Measurements from ENCODE around the gene MRAP.
"Not testable (repeated sequence)": the region's sequence is repeated elsewhere in the genome, so short reads cannot be mapped to it uniquely, and the experiment has no call there.

The MRAP gene

DNA sequence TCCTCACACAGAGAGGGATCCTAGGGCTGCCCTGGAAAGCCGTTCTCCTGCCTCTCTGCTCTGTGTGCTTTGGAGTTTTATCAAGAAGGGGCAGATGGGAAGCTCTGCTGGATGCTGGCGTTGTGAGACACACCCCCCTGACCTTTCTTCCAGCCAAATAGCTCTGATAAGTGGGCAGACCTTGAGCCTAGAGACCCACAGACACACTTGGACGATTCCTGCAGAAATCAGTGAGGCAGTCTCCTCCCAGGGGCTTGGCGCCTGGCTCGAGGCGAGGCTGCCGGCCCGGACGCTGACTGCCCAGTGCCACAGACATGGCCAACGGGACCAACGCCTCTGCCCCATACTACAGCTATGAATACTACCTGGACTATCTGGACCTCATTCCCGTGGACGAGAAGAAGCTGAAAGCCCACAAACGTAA is at the start of gene MRAP:
Gene MRAP, plus strand, starts transcription at position 198 of the 424 bp plus-strand sequence. Its CDS starts 117 bp downstream, at position 315.
- DNase-seq (ENCODE audit: low read depth in 4 of 4, low spot score in 1 of 4), result no peak

DNA sequence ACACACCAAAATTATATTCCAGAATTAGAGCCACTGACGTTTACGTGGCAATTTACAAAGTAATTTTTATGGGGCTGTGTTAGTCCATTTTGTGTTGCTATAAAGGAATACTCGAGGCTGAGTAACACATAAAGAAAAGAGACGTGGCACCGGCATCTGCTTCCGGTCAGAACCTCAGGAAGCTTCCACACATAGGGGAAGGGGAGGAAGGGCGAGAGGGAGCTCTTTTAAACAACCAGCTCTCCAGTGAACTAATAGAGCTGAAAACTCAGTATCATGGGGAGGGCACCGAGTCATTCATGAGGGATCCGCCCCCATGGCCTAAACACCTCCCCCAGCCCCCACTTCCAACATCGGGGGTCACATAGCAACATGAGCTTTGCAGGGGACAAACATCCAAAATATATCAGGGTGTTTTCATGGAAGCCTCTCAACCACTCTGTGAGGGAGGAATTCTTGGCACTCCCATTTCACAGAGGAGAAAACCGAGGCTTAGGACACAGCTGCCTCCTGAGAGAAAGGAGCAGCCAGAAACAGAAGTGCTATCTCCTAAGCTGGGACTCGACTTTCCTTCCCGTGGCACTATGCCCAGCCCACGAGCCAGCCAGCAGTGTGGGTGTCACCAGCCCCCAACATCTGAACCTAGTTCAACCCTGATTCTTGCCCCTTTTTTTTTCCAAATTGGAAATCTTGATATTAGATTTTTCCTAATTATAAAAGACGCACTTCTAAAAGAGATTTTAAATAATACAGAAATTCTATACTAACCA is 49.0 kb upstream of the MRAP start:
- DNase-seq (ENCODE audit: low read depth in 4 of 4, low spot score in 1 of 4), result no peak

DNA sequence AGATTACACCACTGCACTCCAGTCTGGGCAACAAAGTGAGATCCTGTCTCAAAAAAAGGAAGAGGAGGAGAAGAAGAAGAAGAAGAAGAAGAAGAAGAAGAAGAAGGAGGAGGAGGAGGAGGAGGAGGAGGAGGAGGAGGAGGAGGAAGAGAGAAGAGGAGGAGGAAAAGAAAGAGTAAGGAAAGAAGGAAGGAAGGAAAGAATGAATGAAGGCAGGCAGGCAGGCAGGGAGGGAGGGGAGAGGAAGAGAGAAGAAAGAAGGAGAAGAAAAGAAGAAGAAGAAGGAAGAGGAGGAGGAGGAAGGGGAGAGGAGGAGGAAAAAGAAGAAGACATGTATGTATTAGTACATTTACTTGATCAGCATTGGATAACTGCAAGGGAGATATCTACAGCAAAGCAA is 46.5 kb upstream of the MRAP start:
- no peak for DNase-seq (ENCODE audit: low read depth in 4 of 4, low spot score in 1 of 4)

DNA sequence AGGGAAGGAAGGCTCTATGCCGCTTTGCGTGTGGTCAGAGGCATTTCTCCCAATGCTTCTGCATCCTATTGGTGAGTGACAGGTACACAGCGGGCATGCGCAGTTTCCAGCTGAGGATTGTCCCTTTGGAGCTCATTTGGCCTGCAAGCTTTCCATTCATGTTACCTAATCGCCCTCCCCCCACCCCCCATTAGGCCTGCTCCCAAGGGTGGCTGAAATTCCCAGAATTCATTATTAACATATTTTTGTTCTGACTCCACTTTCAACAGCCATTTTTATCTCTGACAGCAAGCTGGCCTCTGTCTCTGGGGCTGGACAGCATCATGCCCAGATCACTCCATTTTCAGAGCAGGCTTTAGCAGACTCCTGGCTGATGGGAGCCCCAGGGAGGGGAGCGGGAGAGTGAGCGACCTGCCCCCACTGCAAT is 45.4 kb upstream of the MRAP start:
- no peak for DNase-seq (ENCODE audit: low read depth in 4 of 4, low spot score in 1 of 4)

DNA sequence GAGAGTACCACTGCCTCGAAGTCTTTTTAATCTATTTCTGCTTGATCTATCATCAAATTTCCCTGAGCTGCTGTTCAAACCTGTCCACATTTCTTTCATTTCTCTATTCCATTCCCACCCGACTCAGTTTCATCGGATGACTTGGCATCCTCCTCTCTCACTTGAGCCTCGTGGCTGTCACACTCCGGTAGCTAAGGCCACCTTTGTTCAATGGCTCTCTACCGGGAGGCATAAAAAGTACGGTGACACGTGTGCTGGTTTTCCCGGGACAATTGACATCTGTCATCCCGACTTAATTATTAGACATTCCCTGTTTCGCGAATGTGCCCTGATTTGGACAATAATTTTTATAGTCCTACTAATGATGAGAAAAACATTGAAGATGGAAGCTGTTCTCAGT is 42.4 kb upstream of the MRAP start:
- DNase-seq (ENCODE audit: low read depth in 4 of 4, low spot score in 1 of 4), result no peak

DNA sequence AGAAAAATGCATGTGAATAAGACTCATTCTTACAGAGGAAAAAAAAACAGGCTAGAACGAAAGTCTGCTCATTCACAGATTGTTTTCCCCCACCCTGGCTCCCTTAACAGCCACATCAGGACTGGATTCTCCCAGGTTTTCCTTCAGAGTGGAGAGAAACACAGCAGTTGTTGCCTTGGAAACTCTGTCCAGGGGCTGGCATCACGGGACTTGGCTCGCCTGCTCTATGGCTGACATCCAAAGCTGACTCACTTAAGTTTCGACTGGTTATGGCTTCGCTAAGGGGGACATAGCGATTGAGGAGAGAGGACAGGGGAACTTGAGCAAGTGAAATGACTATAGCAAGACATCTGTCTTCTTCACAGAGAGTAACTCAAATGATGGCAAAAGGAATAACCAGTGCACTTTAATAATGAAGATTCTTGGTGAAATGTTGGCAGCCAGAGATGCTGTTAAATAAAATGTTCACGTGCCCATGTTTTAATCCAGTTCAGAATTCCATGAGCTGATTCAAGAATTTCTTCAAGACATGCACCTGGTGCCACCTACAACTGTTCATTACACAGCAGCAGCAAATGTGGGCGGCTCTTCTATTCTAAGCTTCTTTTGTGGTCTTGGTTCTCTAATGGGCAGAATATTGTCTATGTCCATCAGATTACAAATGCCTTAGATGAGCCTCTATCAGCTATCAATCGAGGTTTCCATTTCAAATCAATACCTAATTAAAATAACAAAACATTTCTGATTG is 41.6 kb upstream of the MRAP start:
- DNase-seq (ENCODE audit: low read depth in 4 of 4, low spot score in 1 of 4), result no peak

DNA sequence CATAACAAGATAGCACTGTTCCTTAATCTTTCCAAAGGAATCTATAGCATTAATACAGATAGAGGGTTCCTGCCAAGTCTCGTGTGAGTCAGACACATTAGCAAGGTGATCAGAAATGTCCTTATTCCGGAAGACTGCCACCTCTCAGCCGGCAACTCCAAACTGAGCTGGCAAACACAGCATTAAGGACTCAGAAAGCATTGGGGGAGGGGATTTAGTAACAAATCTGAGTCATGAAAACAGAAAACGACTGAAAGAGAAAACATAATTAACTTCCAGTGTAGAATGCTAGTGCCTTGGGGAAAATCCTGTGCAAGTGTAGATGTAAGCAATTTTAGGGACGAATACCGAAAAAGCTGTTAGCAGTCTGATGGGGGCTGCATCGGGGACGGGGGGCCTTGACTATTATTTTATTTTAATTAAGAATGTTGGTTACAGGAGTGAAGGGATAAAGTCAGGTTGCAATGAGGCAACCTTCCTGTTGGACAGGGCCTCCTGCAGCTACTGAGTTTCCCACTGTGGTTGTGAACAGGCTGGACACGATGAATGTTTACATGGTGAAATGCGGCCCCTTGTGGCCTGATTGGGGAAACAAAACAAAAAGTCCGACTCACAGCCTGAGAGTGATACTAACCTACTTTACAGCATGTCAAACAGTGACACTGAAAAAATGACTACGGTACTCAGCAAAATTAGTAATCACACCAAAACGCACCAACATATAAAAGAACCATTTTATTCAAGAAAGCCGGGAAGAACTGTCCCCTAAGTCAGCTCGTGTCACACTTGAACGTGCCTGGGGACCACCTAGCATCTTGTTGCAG is 40.5 kb upstream of the MRAP start:
- DNase-seq (ENCODE audit: low read depth in 4 of 4, low spot score in 1 of 4), result peak in 1 of 4 experiments; percentile 33

DNA sequence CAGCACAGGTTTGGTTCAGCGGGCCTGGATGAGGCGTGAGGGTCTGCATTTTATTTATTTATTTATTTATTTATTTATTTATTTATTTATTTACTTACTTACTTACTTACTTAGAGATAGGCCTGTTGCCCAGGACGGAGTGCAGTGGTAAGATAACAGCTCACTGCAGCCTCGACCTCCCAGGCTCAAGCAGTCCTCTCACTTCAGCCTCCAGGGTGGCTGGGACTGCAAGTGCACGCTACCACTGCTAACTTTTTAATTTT is 39.9 kb upstream of the MRAP start:
- DNase-seq (ENCODE audit: low read depth in 4 of 4, low spot score in 1 of 4), result not testable (repeated sequence)

DNA sequence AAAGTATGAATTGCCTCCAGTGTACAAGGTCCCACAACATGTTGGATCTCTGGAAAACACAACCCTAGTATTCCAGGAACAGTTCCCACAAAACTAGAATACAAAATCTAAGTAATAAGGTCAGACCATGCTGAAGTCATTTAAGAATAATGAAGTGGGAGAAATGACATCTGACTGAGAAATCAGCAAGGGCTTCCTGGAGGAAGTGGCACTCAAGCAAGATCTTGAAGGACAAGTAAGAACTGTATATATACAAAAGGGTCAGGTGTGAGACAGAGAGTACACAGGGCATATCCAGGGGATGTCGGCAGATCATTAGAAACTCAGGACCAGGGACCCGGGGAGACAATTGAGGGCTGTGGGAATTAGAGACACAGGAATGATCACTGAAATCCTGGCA is 38.5 kb upstream of the MRAP start:
- no peak for DNase-seq (ENCODE audit: low read depth in 4 of 4, low spot score in 1 of 4)

DNA sequence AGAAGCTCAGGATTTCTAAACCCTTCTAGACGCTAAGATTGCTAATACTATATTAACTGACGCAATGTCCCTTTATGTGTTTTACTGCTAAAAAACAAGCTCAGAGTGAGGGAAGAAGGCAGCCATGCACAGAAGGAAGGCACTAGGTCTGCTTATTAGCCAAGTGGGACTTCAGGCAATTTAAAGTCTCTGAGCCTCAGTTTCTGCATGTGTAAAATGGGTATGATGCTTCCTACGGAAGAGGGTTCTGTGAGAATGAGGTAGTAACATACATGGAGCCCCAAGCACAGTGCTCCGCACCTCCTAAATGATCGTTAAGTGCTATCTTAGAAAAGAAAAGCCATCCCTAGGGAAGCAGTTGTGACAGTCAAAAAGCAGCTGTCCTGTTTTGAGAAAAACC is 36.7 kb upstream of the MRAP start:
- no peak for DNase-seq (ENCODE audit: low read depth in 4 of 4, low spot score in 1 of 4)

DNA sequence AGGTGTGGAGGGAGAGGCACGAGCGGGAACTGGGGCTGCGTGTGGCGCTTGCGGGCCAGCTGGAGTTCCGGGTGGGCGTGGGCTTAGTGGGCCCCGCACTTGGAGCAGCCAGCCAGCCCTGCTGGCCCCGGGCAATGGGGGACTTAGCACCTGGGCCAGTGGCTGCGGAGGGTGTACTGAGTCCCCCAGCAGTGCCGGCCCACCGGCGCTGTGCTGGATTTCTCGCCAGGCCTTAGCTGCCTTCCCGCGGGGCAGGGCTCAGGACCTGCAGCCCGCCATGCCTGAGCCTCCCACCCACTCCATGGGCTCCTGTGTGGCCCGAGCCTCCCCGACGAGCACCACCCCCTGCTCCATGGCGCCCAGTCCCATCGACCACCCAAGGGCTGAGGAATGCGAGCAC is 33.3 kb upstream of the MRAP start:
- DNase-seq (ENCODE audit: low read depth in 4 of 4, low spot score in 1 of 4), result not testable (repeated sequence)

DNA sequence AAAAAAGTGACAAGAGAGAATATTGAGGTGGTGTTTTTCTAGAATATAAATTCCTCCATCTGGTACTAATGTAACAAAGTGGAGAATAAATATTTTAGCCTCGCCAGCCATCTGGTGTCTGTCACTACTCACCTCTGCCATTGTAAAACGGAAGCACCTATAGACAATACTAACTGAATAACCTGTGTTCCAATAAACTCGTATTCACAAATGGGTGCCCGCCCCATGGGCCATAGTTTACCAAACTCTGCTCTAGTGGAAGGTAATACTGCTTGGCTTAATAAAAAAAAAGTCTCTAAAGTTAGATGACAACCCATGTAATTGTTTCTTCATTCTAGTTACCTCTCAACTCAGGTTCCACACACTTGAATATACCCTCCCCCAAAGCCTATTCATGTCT is 27.9 kb upstream of the MRAP start:
- no peak for DNase-seq (ENCODE audit: low read depth in 4 of 4, low spot score in 1 of 4)

DNA sequence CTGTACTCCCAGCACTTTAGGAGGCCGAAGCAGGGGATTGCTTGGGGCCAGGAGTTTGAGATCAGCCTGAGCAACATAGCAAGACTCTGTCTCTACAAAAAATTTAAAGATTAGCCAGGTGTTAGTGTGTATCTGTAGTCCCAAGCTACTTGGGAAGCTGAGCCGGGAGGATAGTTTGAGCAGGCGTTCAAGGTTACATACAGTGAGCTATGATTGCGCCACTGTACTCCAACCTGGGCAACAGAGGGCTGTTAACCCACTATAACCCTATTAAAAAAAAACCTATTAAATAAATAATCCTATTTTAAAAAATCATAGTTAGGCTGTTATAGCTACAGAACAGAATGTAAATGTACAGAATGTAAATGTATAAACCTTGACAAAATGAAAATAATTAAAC is 22.0 kb upstream of the MRAP start:
- no peak for DNase-seq (ENCODE audit: low read depth in 4 of 4, low spot score in 1 of 4)

DNA sequence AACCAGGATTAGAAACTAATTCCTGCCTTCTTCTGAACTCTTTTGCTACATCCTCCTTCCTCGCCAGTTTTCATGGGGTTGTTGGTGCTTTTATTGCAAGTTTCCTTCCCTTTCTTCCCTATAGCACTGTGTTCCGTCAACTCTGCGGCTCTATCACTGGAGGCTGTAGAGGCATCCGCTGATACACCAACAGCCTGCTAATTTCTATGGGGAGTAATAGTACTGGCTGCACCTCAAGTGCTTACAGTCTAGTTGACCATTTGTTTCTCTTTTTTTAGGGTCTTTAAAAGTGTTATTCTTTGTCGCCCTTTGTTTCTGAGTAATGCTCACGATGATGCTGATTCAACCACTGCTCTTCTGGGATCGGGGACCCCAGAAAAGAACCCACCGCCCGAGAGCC is 20.6 kb upstream of the MRAP start:
- DNase-seq (ENCODE audit: low read depth in 4 of 4, low spot score in 1 of 4), result no peak

DNA sequence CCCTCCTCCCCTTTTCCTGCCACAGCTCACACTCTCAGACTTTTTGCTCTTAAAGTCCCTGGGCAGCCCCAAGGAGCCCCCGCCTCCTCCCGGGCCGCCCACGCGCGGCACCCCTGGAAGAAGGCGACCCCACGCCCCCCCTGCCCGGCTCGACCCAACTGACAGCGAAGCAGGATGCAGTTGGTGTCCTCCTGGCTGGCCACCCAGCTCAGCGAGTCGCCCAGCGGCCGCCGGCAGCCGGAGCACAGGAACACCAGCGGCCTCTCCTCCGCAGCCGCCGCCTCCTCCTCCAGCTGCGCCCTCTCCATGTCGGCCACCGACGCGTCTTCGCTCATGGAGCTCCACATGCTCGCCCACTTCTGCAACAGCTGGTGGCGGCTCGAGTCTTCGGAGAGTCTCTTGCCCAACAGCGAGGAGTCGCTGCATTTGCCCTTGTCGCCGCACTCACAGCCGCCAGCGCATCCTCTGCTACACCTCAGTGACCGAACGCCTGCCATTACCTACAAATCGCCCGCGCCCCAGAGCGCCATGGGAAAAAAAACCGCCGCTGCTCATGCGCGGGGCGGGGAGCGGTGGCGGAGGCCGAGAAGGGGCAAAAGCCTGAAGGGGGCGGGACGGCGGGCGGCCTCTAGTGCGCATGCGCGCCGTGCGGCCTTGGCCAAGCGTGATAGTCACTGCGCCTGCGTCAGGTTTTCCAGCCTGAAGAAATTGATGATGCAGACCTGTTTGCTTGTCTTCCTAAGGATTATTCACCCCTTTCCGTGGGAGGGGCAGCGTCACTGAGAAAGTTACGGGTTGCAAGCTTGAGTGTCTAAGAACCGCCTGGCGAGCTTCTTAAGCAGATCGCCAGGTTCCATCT is 19.9 kb upstream of the MRAP start, which contains the start of gene MIS18A:
Gene MIS18A, minus strand, starts transcription at position 532 of the 859 bp plus-strand sequence. Its CDS starts 35 bp downstream, at position 497.
- DNase-seq (ENCODE audit: low read depth in 4 of 4, low spot score in 1 of 4), result peak; percentile 93 to 97 (median 95)

DNA sequence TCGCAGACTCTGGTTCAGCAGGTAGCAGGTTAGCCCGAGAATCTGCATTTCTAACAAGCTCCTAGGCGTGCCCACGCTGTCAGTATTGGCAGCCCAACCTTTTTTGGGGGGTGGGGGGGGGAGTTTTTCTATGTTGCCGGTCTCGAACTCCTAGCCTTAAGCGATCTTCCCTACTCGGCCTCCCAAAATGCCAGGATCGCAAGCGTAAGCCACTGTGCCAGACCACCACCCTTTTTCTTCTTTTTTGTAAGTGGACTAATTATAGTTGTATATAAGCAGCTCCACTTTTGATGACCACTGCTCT is 19.3 kb upstream of the MRAP start:
- DNase-seq (ENCODE audit: low read depth in 4 of 4, low spot score in 1 of 4), result no peak

DNA sequence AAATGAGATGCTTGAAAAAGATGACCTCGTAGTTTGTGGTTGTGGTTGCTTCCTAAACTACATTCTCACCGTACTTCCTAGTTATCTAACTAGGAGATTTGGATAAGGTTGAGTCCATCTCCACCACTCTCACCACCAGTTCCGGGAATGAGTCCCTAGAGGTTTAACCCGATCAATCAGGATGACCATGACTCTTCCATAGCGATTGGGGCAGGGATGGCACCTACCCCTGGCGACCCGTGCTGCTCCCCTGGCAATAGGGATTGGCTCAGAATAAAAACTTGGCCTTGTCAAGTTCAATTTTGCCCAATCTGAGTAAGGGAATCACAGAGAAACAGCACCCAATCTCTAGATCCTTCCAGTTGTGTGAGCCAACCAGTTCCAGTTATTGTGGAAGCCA is 17.1 kb upstream of the MRAP start:
- DNase-seq (ENCODE audit: low read depth in 4 of 4, low spot score in 1 of 4), result no peak

DNA sequence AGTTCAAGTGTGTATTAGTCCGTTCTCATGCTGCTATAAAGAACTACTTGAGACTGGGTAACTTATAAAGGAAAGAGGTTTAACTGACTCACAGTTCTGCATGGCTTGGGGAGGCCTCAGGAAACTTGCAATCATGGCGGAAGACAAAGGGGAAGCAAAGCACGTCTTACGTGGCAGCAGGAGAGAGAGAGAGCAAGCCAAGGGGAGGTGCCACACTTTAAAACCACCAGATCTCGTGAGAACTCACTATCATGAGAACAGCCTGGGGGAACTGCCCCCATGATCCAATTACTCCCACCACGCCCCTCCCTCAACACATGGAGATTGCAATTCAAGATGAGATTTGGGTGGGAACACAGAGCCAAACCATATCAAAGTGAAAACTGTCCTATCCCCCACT is 15.7 kb upstream of the MRAP start:
- DNase-seq (ENCODE audit: low read depth in 4 of 4, low spot score in 1 of 4), result no peak

DNA sequence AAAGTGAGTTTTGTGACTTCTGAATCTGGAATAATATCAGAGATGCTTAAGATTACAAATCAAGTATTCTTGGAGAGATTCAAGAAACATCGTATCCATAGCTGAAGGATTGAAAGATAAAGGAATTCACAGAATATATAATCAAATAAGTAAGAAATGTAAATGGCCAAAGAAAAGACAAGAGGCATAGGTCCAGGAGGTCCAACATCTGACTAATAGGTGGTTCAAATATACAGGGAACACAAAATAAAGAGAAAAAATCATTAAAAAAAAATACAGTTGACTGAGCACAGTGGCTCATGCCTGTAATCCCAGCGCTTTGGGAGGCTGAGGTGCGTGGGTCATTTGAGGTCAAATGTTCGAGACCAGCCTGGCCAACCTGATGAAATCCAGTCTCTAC is 13.2 kb upstream of the MRAP start:
- no peak for DNase-seq (ENCODE audit: low read depth in 4 of 4, low spot score in 1 of 4)

DNA sequence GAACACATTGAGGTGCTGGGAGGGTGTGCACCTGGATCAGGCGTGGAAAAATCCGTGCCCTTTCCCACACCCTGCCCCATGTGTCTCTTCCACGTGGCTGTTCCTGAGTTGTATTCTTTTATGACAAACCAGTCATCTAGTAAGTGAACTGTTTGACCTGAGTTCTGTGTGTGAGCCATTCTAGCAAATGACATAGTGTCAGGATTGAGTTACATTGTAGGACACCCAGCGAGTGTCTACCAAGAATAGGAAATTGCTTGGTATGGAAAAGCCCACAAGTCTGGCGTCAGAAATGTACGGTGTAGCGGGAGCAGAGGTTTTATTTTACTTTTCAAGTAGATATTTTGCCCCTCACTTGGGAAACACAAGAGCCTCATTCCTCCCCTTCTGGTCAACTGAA is 1.2 kb upstream of the MRAP start:
- DNase-seq (ENCODE audit: low read depth in 4 of 4, low spot score in 1 of 4), result no peak

DNA sequence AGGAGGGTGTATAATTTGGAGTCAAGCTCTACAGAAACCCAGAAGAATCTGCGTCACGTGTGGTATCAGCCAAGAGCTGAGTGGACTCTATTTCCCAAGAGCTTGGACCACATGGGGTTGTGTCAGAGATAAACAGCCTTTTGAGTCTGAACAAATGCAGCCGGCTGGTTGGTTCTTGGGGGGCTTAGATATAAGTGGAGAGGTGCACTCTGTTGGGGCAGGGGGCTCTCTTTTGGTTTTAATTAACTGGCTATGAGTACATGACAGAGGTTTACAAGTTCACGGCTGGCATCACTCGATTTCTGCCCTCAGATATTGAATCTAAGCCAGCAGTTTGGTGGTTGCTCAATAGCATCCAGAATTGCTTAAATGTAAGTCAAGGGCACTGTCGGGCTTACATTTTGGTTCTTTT is 501 bp upstream of the MRAP start:
- no peak for DNase-seq (ENCODE audit: low read depth in 4 of 4, low spot score in 1 of 4)

Data from stimulated activated CD4-positive, alpha-beta T cell treated with anti-CD3 and anti-CD28 coated beads, Interleukin-1b, Interleukin-23, amount 100 ng/mL, for 24 hours (primary cell).